ENCODE data around the gene SV2C.

GRCh38 chr5:76177978-76178377, 94.8 kb downstream of the SV2C start:
- no peak for TF ChIP-seq CTCF (IDR thresholded peaks at IDR 0.05)
- TF ChIP-seq EZH2 (IDR thresholded peaks at IDR 0.05): no peak
